HepG2 (cell line): ENCODE data around the gene RAP1GAP2. TPM values are rescaled to one million over a fixed set of nuclear protein-coding genes. Genes with fewer than 3 reads are reported as not detected.
A peak's percentile ranks its signal among the peaks of the same experiment; 100 is the strongest.

Source experiments
- CHCHD3 ChIP-seq: sonication (generic); formaldehyde crosslinking; IDR thresholded peaks from 2 replicates; pipeline ENCODE4 v1.8.0; 2022; ENCODE audit warnings: mild to moderate bottlenecking, missing genetic modification reagents, moderate library complexity
- EED ChIP-seq: sonication (generic); formaldehyde crosslinking; IDR thresholded peaks from 2 replicates; pipeline ENCODE4 v1.5.0; 2020; ENCODE audit warnings: mild to moderate bottlenecking, missing genetic modification reagents
- GFI1 ChIP-seq: sonication (generic); formaldehyde crosslinking; IDR thresholded peaks from 2 replicates; pipeline ENCODE4 v1.5.0; 2020; ENCODE audit warnings: missing genetic modification reagents, mild to moderate bottlenecking, borderline replicate concordance
- PBX2 ChIP-seq: IDR thresholded peaks from 2 replicates; pipeline ENCODE4 v1.6.1; 2016; ENCODE audit warnings: control low read depth
- PLSCR1 ChIP-seq: sonication (generic); formaldehyde crosslinking; IDR thresholded peaks from 2 replicates; pipeline ENCODE4 v1.5.0; 2020; ENCODE audit warnings: missing genetic modification reagents, mild to moderate bottlenecking, borderline replicate concordance
- SRF ChIP-seq: IDR thresholded peaks from 2 replicates; pipeline ENCODE4 v1.6.1; 2011; ENCODE audit warnings: mild to moderate bottlenecking, low read depth, low read length, moderate library complexity
- U2AF2 ChIP-seq: fragments of 200-400 bp; formaldehyde crosslinking; IDR thresholded peaks from 2 replicates; pipeline ENCODE4 v1.6.1; 2017; ENCODE audit warnings: low read depth, mild to moderate bottlenecking, low read length
- ZFP41 ChIP-seq: sonication (generic); formaldehyde crosslinking; IDR thresholded peaks from 2 replicates; pipeline ENCODE4 v1.4.0; 2020; ENCODE audit warnings: mild to moderate bottlenecking, missing genetic modification reagents, borderline replicate concordance
- ZFX ChIP-seq: sonication (generic); formaldehyde crosslinking; IDR thresholded peaks from 2 replicates; pipeline ENCODE4 v1.4.0; 2020; ENCODE audit warnings: mild to moderate bottlenecking, low read depth, missing genetic modification reagents, moderate library complexity
- ZNF232 ChIP-seq: sonication (generic); formaldehyde crosslinking; IDR thresholded peaks from 2 replicates; pipeline ENCODE4 v1.4.0; 2020; ENCODE audit warnings: missing genetic modification reagents, borderline replicate concordance
- ZNF646 ChIP-seq: sonication (generic); formaldehyde crosslinking; IDR thresholded peaks from 2 replicates; pipeline ENCODE4 v1.9.0; 2021; ENCODE audit warnings: mild to moderate bottlenecking, missing genetic modification reagents
- ZNF772 ChIP-seq: sonication (generic); formaldehyde crosslinking; IDR thresholded peaks from 2 replicates; pipeline ENCODE4 v1.5.0; 2020; ENCODE audit warnings: mild to moderate bottlenecking, missing genetic modification reagents
- ZNF788 ChIP-seq: sonication (generic); formaldehyde crosslinking; IDR thresholded peaks from 2 replicates; pipeline ENCODE4 v1.5.0; 2020; ENCODE audit warnings: mild to moderate bottlenecking, missing genetic modification reagents, borderline replicate concordance
- polyA plus RNA-seq, 8 experiments: library from polyadenylated mRNA; depleted of rRNA in 3 of 8; stranded (reverse) in 7 of 8; unstranded in 1 of 8; fragments of >200 nt; fragmentation: Illumina TruSeq in 4 of 8; extraction: Trizol in 4 of 8; gene quantifications; 2 replicates each; pipeline versions ENCODE4 v1.2.1 to v1.2.3, GENCODE V29; 2011 to 2016; ENCODE audit warnings: low read depth in 4 of 8, missing spikeins in 1 of 8, mixed read lengths in 1 of 8; ENCODE audit not compliant: insufficient read depth in 1 of 8
- total RNA-seq, 5 experiments: library from RNA; depleted of rRNA; stranded (reverse); fragments of >200 nt; fragmentation: Illumina TruSeq; extraction: Trizol; gene quantifications; 2 replicates each; pipeline ENCODE4 v1.2.3, GENCODE V29; 2016; ENCODE audit warnings: low read depth in 1 of 5
- TF ChIP-seq, protein P1 (sequence below): sonication (generic); IDR thresholded peaks from 2 replicates; pipeline ENCODE4 v1.6.1; 2016; ENCODE audit warnings: low read depth, borderline replicate concordance
- TF ChIP-seq, protein P2 (sequence below): IDR thresholded peaks from 2 replicates; pipeline ENCODE4 v1.6.1; 2012; ENCODE audit warnings: low read depth, low read length, improper control_type of control experiment
- TF ChIP-seq, protein P3 (sequence below): sonication (generic); formaldehyde crosslinking; IDR thresholded peaks from 2 replicates; pipeline ENCODE4 v1.8.1; 2023; ENCODE audit warnings: mild to moderate bottlenecking, moderate library complexity, missing genetic modification reagents

RAP1GAP2 gene
- total and polyA plus RNA-seq, 2 of the 13 experiments (the other 11 are each of a cell fraction or from before 2014, with no cell fraction given): 10.9 to 12.0 TPM

- no peak for TF ChIP-seq U2AF2
- TF ChIP-seq EED (CRISPR knock-in tag): no peak
- TF ChIP-seq, protein P1, sequence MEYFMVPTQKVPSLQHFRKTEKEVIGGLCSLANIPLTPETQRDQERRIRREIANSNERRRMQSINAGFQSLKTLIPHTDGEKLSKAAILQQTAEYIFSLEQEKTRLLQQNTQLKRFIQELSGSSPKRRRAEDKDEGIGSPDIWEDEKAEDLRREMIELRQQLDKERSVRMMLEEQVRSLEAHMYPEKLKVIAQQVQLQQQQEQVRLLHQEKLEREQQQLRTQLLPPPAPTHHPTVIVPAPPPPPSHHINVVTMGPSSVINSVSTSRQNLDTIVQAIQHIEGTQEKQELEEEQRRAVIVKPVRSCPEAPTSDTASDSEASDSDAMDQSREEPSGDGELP: peak; percentile 68; the same call in 1 of the 2 replicates
- TF ChIP-seq SRF: no peak
- TF ChIP-seq, protein P2, sequence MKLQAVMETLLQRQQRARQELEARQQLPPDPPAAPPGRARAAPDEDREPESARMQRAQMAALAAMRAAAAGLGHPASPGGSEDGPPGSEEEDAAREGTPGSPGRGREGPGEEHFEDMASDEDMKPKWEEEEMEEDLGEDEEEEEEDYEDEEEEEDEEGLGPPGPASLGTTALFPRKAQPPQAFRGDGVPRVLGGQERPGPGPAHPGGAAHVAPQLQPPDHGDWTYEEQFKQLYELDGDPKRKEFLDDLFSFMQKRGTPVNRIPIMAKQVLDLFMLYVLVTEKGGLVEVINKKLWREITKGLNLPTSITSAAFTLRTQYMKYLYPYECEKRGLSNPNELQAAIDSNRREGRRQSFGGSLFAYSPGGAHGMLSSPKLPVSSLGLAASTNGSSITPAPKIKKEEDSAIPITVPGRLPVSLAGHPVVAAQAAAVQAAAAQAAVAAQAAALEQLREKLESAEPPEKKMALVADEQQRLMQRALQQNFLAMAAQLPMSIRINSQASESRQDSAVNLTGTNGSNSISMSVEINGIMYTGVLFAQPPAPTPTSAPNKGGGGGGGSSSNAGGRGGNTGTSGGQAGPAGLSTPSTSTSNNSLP: no peak
- TF ChIP-seq, protein P3, sequence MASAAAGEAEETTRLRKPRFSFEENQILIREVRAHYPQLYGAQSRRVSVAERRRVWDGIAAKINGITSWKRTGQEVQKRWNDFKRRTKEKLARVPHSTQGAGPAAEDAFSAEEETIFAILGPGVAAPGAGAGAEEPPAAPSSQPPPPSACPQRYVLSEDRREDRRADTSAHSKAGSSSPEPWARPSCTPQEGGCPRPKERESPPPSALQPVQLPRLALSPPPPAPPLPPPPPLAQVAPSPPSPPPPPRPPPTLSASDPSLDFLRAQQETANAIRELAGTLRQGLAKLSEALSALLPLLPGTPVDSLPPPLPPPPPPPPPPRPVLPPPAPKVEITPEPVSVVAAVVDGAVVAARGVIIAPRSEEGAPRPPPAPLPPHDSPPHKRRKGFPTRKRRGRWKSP (CRISPR knock-in tag): no peak
- TF ChIP-seq CHCHD3 (CRISPR knock-in tag): no peak
- no peak for TF ChIP-seq ZNF646 (CRISPR knock-in tag)
- no peak for TF ChIP-seq PBX2 (CRISPR knock-in tag)
- TF ChIP-seq GFI1 (CRISPR knock-in tag): no peak
- no peak for TF ChIP-seq ZNF232
- peak; percentile 61; the same call in 1 of the 2 replicates for TF ChIP-seq ZNF788 (CRISPR knock-in tag)
- TF ChIP-seq ZFX (CRISPR knock-in tag): peak; percentile 65
- TF ChIP-seq ZFP41 (CRISPR knock-in tag): no peak
- no peak; the same call in 1 of the 2 replicates for TF ChIP-seq ZNF772 (CRISPR knock-in tag)
- no peak for TF ChIP-seq PLSCR1
Measured at GRCh38 chr17:3048727-3049471, 252.7 kb downstream of the RAP1GAP2 start (continued).
